Measurements from ENCODE around the gene MBLAC1.
A peak's percentile ranks its signal among the peaks of the same experiment; 100 is the strongest.

MBLAC1 gene

DNA sequence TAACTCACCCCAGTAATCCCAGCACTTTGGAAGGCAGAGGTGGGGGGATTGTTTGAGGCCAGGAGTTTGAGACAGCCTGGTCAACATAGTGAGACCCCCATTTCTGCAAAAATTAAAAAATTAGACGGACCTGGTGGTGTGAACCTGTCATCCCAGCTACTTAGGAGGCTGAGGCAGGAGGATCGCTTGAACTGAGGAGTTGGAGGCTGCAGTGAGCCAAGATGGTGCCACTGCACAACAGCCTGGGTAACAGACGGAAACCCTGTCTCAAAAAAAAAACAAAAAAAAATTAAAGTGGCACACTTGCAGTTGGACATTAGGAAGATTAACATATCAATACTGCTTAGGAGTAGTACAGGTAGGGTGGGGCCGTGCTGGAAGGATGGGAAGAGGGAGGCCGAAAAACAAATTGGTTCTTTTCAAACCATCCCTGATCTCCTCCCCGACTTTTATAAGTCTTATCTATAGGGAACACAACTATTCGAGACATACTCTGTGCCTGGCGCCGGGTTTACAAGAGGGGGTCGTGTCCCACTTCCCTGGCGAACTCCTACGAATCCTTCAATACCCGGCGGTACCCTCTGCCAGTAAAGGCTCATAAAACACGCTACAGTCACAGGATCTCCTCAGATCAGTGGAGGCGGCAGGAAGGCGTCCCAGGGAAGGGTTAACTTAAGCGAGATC is 8.2 kb upstream of the MBLAC1 start:
- H3K27ac ChIP-seq (ENCODE audit: low read depth, low read length) = peak overlapping the region; percentile 29
- H3K4me3 ChIP-seq (ENCODE audit: low read depth, low read length) = peak overlapping the region; percentile 92
- H3K4me2 ChIP-seq (ENCODE audit: low read length) = peak overlapping the region; percentile 81
- H3K9ac ChIP-seq (ENCODE audit: low read length) = peak overlapping the region; percentile 93
- no peak overlapping the region for H2BK12ac ChIP-seq (ENCODE audit: low read length)
- H4K91ac ChIP-seq (ENCODE audit: low read depth, low read length) = peak overlapping the region; percentile 33
- peak overlapping the region; percentile 77 for H3K14ac ChIP-seq (ENCODE audit: low read length)
- no peak overlapping the region for H2BK120ac ChIP-seq (ENCODE audit: insufficient read depth, low read length, poor library complexity)
- H3K36me3 ChIP-seq (ENCODE audit: control insufficient read depth in 1 of 2, insufficient read depth in 2 of 2, low read length in 2 of 2) = peaks cover 6% of the 10 kb centered on the region in 2 experiments
- no peak for DNase-seq
- peak overlapping the region; percentile 70 for H3K4ac ChIP-seq (ENCODE audit: low read depth, low read length)
- peak overlapping the region; percentile 4 for H4K12ac ChIP-seq (ENCODE audit: low read depth, low read length)
- H2AK5ac ChIP-seq (ENCODE audit: low read length) = no peak overlapping the region
- no peak overlapping the region for H3K23ac ChIP-seq (ENCODE audit: low read length)
- no CpG with 5 or more reads among the region's 18 CpGs for WGBS (ENCODE audit: extremely low coverage, insufficient coverage, insufficient read length)
- no peaks in the 10 kb centered on the region for H3K9me3 ChIP-seq (ENCODE audit: insufficient read depth, low read depth, low read length)
- no peaks in the 10 kb centered on the region for H3K79me1 ChIP-seq (ENCODE audit: low read length)
- peak overlapping the region; percentile 7 for H3K18ac ChIP-seq (ENCODE audit: low read length)
- H3K4me1 ChIP-seq (ENCODE audit: control insufficient read depth in 1 of 2, insufficient read depth in 2 of 2, low read length in 2 of 2) = peaks cover 6 to 17% of the 10 kb centered on the region in 2 experiments
- no peaks in the 10 kb centered on the region for H3K27me3 ChIP-seq (ENCODE audit: insufficient read depth, low read length)
- peak overlapping the region; percentile 12 for H2AFZ ChIP-seq (ENCODE audit: insufficient read depth, low read length, poor library complexity)
- H3K79me2 ChIP-seq (ENCODE audit: control insufficient read depth, insufficient read depth, low read length, poor library complexity) = peaks cover 5% of the 10 kb centered on the region
- H2BK5ac ChIP-seq (ENCODE audit: low read depth, low read length, poor library complexity) = peak overlapping the region; percentile 50
- H4K8ac ChIP-seq (ENCODE audit: low read depth, low read length) = peak overlapping the region; percentile 50

DNA sequence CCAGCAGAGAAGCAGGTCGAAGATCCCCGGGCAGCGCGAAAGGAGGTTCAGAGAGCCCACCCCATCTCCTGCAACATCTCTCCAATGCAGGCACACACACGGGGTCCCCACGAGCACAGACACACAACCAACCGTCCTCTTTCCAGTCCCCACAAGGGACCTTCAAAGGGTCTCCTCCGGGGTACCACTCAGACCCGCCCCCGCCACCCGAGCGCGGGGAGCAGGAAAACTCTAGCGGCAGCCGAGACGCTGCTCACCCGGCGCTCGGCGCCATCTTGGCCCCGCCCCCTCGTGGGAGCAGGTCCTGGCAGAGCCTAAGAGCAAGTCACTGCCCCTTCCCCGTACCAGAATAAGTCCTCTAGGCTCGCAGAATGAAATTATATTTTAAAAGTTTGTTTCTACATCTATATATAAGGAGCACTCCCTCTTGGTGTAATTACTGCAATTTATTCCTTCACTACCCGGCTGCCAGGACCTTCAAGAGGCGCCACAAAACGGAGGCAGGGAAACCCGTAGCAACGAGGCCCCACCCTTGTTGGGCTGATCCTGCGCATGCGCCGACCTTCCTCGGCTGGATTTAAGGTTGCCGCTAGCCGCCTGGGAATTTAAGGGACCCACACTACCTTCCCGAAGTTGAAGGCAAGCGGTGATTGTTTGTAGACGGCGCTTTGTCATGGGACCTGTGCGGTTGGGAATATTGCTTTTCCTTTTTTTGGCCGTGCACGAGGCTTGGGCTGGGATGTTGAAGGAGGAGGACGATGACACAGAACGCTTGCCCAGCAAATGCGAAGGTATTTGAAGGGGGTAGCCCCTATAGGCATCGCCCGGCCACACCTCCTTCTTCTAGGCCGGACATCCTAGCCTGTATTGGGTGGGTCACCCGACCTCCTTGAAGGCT is 7.4 kb upstream of the MBLAC1 start, which contains the start of the genes CNPY4 and TAF6:
CNPY4 (plus strand) TSS at position 563 of the 898 bp plus-strand sequence; CDS start at position 674, 111 bp downstream.
TAF6 (minus strand) TSS at position 287 of the 898 bp plus-strand sequence. CDS start 5,149 bp downstream, outside the sequence.
- peak within 1 kb of the TSS; percentile 4 for H4K12ac ChIP-seq (ENCODE audit: low read depth, low read length)
- H3K4me3 ChIP-seq (ENCODE audit: low read depth, low read length) = peak within 1 kb of the TSS; percentile 92
- no peaks in the 10 kb centered on the region for H3K79me1 ChIP-seq (ENCODE audit: low read length)
- peak within 1 kb of the TSS; percentile 50 for H2BK5ac ChIP-seq (ENCODE audit: low read depth, low read length, poor library complexity)
- peaks cover 5% of the 10 kb centered on the region for H3K79me2 ChIP-seq (ENCODE audit: control insufficient read depth, insufficient read depth, low read length, poor library complexity)
- peak within 1 kb of the TSS; percentile 93 for H3K9ac ChIP-seq (ENCODE audit: low read length)
- H4K8ac ChIP-seq (ENCODE audit: low read depth, low read length) = peak within 1 kb of the TSS; percentile 50
- WGBS (ENCODE audit: extremely low coverage, insufficient coverage, insufficient read length) = no CpG with 5 or more reads among the region's 49 CpGs
- H2AK5ac ChIP-seq (ENCODE audit: low read length) = no peak within 1 kb of the TSS
- no peaks in the 10 kb centered on the region for H3K9me3 ChIP-seq (ENCODE audit: insufficient read depth, low read depth, low read length)
- H3K4me2 ChIP-seq (ENCODE audit: low read length) = peak within 1 kb of the TSS; percentile 81
- H3K27me3 ChIP-seq (ENCODE audit: insufficient read depth, low read length) = no peaks in the 10 kb centered on the region
- H3K4ac ChIP-seq (ENCODE audit: low read depth, low read length) = peak within 1 kb of the TSS; percentile 70
- H2AFZ ChIP-seq (ENCODE audit: insufficient read depth, low read length, poor library complexity) = peak within 1 kb of the TSS; percentile 12
- H2BK120ac ChIP-seq (ENCODE audit: insufficient read depth, low read length, poor library complexity) = peak within 1 kb of the TSS; percentile 1
- peak within 1 kb of the TSS; percentile 77 for H3K14ac ChIP-seq (ENCODE audit: low read length)
- no peaks in the 10 kb centered on the region for H3K36me3 ChIP-seq (ENCODE audit: control insufficient read depth in 1 of 2, insufficient read depth in 2 of 2, low read length in 2 of 2)
- DNase-seq = peak; percentile 95 to 98
- H3K4me1 ChIP-seq (ENCODE audit: control insufficient read depth in 1 of 2, insufficient read depth in 2 of 2, low read length in 2 of 2) = peaks cover 6 to 17% of the 10 kb centered on the region in 2 experiments
- no peak within 1 kb of the TSS for H2BK12ac ChIP-seq (ENCODE audit: low read length)
- H4K91ac ChIP-seq (ENCODE audit: low read depth, low read length) = peak within 1 kb of the TSS; percentile 33
- peak within 1 kb of the TSS; percentile 7 for H3K18ac ChIP-seq (ENCODE audit: low read length)
- no peak within 1 kb of the TSS for H3K23ac ChIP-seq (ENCODE audit: low read length)
- H3K27ac ChIP-seq (ENCODE audit: low read depth, low read length) = peak within 1 kb of the TSS; percentile 29

DNA sequence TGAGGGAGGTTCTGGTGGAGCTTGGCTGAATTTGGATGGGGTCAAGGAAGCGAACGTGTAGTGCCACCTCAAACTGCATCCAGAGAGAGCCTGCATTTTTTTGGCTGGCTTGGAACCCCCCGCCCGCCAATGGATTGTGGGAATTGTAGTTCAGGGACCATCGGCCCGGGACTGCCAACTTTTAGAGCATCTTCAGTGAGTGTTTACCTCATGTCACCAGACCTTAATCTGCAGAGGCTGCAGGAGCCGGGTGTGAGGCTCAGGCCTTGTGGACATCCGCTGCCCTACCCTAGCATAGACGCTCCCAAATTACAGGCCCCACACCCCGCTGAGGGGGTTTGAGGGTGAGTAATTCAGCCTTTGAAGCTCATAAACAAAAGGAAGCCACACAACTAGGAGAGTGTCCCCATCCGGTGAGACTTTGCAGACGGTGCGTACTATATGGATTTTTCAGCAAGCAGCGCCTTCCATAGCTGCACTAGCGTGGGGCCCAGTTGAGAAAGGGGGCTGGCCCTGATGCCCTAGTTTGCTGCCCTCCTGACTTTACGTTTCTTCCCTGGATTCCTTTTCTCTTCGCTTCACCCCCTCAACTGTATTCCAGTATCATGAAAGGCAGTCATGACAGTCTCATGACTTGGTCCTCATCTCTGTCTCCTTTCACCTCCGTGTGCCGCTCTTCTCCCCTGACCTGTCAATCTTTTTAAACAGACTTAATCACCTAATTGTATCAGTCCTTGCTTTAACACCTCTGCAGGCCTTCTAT is 6.6 kb upstream of the MBLAC1 start:
- no peak overlapping the region for H3K18ac ChIP-seq (ENCODE audit: low read length)
- peak overlapping the region; percentile 25 for H4K8ac ChIP-seq (ENCODE audit: low read depth, low read length)
- no peak overlapping the region for H2BK12ac ChIP-seq (ENCODE audit: low read length)
- H2AFZ ChIP-seq (ENCODE audit: insufficient read depth, low read length, poor library complexity) = no peak overlapping the region
- no peaks in the 10 kb centered on the region for H3K27me3 ChIP-seq (ENCODE audit: insufficient read depth, low read length)
- no peak overlapping the region for H2BK5ac ChIP-seq (ENCODE audit: low read depth, low read length, poor library complexity)
- H3K14ac ChIP-seq (ENCODE audit: low read length) = no peak overlapping the region
- H2AK5ac ChIP-seq (ENCODE audit: low read length) = no peak overlapping the region
- H3K79me2 ChIP-seq (ENCODE audit: control insufficient read depth, insufficient read depth, low read length, poor library complexity) = peaks cover 5% of the 10 kb centered on the region
- WGBS (ENCODE audit: extremely low coverage, insufficient coverage, insufficient read length) = no CpG with 5 or more reads among the region's 19 CpGs
- peak overlapping the region; percentile 9 for H3K27ac ChIP-seq (ENCODE audit: low read depth, low read length)
- H3K79me1 ChIP-seq (ENCODE audit: low read length) = no peaks in the 10 kb centered on the region
- H2BK120ac ChIP-seq (ENCODE audit: insufficient read depth, low read length, poor library complexity) = no peak overlapping the region
- peaks cover 6 to 17% of the 10 kb centered on the region in 2 experiments for H3K4me1 ChIP-seq (ENCODE audit: control insufficient read depth in 1 of 2, insufficient read depth in 2 of 2, low read length in 2 of 2)
- H3K23ac ChIP-seq (ENCODE audit: low read length) = no peak overlapping the region
- H3K36me3 ChIP-seq (ENCODE audit: control insufficient read depth in 1 of 2, insufficient read depth in 2 of 2, low read length in 2 of 2) = no peaks in the 10 kb centered on the region
- H4K91ac ChIP-seq (ENCODE audit: low read depth, low read length) = no peak overlapping the region
- peak overlapping the region; percentile 81 for H3K4me2 ChIP-seq (ENCODE audit: low read length)
- no peaks in the 10 kb centered on the region for H3K9me3 ChIP-seq (ENCODE audit: insufficient read depth, low read depth, low read length)
- no peak overlapping the region for H4K12ac ChIP-seq (ENCODE audit: low read depth, low read length)
- DNase-seq = peak in 1 of 2 donors; percentile 41
- peak overlapping the region; percentile 79 for H3K4me3 ChIP-seq (ENCODE audit: low read depth, low read length)
- H3K4ac ChIP-seq (ENCODE audit: low read depth, low read length) = no peak overlapping the region
- H3K9ac ChIP-seq (ENCODE audit: low read length) = peak overlapping the region; percentile 57

DNA sequence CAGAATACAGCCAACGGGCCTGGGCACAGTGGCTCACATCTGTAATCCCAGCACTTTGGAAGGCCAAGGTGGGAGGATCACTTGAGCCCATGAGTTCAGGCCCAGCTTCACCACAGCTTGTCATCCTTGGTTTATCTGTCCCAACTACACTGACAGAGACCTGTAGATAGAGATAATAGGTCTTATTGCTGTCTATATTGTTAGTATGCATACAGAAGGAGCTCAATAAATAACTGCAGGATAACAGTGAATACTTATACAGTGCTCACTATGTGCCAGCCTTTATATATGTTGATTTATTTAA is 6.1 kb upstream of the MBLAC1 start:
- Histone ChIP-seq H3K79me1 (ENCODE audit: low read length) (no peaks in the 10 kb centered on the region), H4K8ac (ENCODE audit: low read depth, low read length) (no peak overlapping the region), H3K4me3 (ENCODE audit: low read depth, low read length) (no peak overlapping the region), H3K27me3 (ENCODE audit: insufficient read depth, low read length) (no peaks in the 10 kb centered on the region), H3K79me2 (ENCODE audit: control insufficient read depth, insufficient read depth, low read length, poor library complexity) (peaks cover 5% of the 10 kb centered on the region), H3K18ac (ENCODE audit: low read length) (no peak overlapping the region), H2AK5ac (ENCODE audit: low read length) (no peak overlapping the region), H3K4me1 (ENCODE audit: control insufficient read depth in 1 of 2, insufficient read depth in 2 of 2, low read length in 2 of 2) (peaks cover 6 to 17% of the 10 kb centered on the region in 2 experiments), H3K9ac (ENCODE audit: low read length) (no peak overlapping the region), H3K27ac (ENCODE audit: low read depth, low read length) (no peak overlapping the region), H3K9me3 (ENCODE audit: insufficient read depth, low read depth, low read length) (no peaks in the 10 kb centered on the region), H3K36me3 (ENCODE audit: control insufficient read depth in 1 of 2, insufficient read depth in 2 of 2, low read length in 2 of 2) (no peaks in the 10 kb centered on the region), H2BK120ac (ENCODE audit: insufficient read depth, low read length, poor library complexity) (no peak overlapping the region), H4K12ac (ENCODE audit: low read depth, low read length) (no peak overlapping the region), H4K91ac (ENCODE audit: low read depth, low read length) (no peak overlapping the region), H2AFZ (ENCODE audit: insufficient read depth, low read length, poor library complexity) (no peak overlapping the region), H2BK12ac (ENCODE audit: low read length) (no peak overlapping the region), H2BK5ac (ENCODE audit: low read depth, low read length, poor library complexity) (no peak overlapping the region), H3K4me2 (ENCODE audit: low read length) (no peak overlapping the region), H3K14ac (ENCODE audit: low read length) (no peak overlapping the region), H3K23ac (ENCODE audit: low read length) (no peak overlapping the region), H3K4ac (ENCODE audit: low read depth, low read length) (no peak overlapping the region)
- DNase-seq = no peak
- no CpG with 5 or more reads among the region's 1 CpG for WGBS (ENCODE audit: extremely low coverage, insufficient coverage, insufficient read length)
